ENCODE measurements around the gene KIF3A. TPM values are rescaled to one million over a fixed set of nuclear protein-coding genes. Genes with fewer than 3 reads are reported as not detected.

KIF3A gene
- total and polyA plus RNA-seq, 4 donors: 0.58 to 1.2 (median 0.86) TPM

- Histone ChIP-seq H3K9me3 (ENCODE audit: control insufficient read depth in 4 of 4, low read length in 3 of 4) (no peaks in the 10 kb centered on the region), H3K4me3 (ENCODE audit: low read depth in 1 of 3, low read length in 3 of 3) (no peak overlapping the region), H3K27me3 (ENCODE audit: control insufficient read depth in 4 of 4, insufficient read depth in 4 of 4, low read length in 3 of 4) (no peaks in the 10 kb centered on the region), H3K9ac (ENCODE audit: low read depth in 1 of 2, low read length in 2 of 2) (no peak overlapping the region), H3K27ac (ENCODE audit: low read depth in 1 of 2, low read length in 2 of 2) (no peak overlapping the region), H3K36me3 (ENCODE audit: control insufficient read depth in 4 of 4, insufficient read depth in 3 of 4, low read depth in 1 of 4, low read length in 3 of 4) (no peaks in the 10 kb centered on the region), H3K4me1 (ENCODE audit: control insufficient read depth in 4 of 4, insufficient read depth in 4 of 4, low read length in 3 of 4) (peaks cover 2 to 11% (median 7%) of the 10 kb centered on the region in 4 donors)
- WGBS: 73% methylated on average over 9 of the region's 9 CpGs
- no peak for DNase-seq (ENCODE audit: low spot score)
- TF ChIP-seq RXRA (IDR thresholded peaks at IDR 0.05): no peak
- no peak for TF ChIP-seq EGR1 (IDR thresholded peaks at IDR 0.05; ENCODE audit: low read depth in 2 of 2)
- no peak for TF ChIP-seq REST (IDR thresholded peaks at IDR 0.05)
- no peak for TF ChIP-seq FOXA2 (IDR thresholded peaks at IDR 0.05)
- no peak for TF ChIP-seq HNF4G (IDR thresholded peaks at IDR 0.05)
Measured at GRCh38 chr5:132737982-132738681, 786 bp upstream of the KIF3A start.

GRCh38 chr5:132734687-132735086, 2.7 kb downstream of the KIF3A start:
- Histone ChIP-seq H3K9me3 (ENCODE audit: control insufficient read depth in 4 of 4, low read length in 3 of 4) (no peaks in the 10 kb centered on the region), H3K27ac (ENCODE audit: low read depth in 1 of 2, low read length in 2 of 2) (no peak overlapping the region), H3K9ac (ENCODE audit: low read depth in 1 of 2, low read length in 2 of 2) (no peak overlapping the region), H3K36me3 (ENCODE audit: control insufficient read depth in 4 of 4, insufficient read depth in 3 of 4, low read depth in 1 of 4, low read length in 3 of 4) (no peaks in the 10 kb centered on the region), H3K27me3 (ENCODE audit: control insufficient read depth in 4 of 4, insufficient read depth in 4 of 4, low read length in 3 of 4) (no peaks in the 10 kb centered on the region), H3K4me1 (ENCODE audit: control insufficient read depth in 4 of 4, insufficient read depth in 4 of 4, low read length in 3 of 4) (peaks cover 2 to 11% (median 7%) of the 10 kb centered on the region in 4 donors), H3K4me3 (ENCODE audit: low read depth in 1 of 3, low read length in 3 of 3) (no peak overlapping the region)
- WGBS: 84% methylated on average over 2 of the region's 2 CpGs
- TF ChIP-seq YY1 (IDR thresholded peaks at IDR 0.05) (no peak), TAF1 (conservative IDR thresholded peaks at IDR 0.05) (no peak), ZBTB33 (IDR thresholded peaks at IDR 0.05) (no peak), MAX (IDR thresholded peaks at IDR 0.05) (no peak), EGR1 (IDR thresholded peaks at IDR 0.05; ENCODE audit: low read depth in 2 of 2) (no peak), CTCF (IDR thresholded peaks at IDR 0.05; ENCODE audit: low read depth, low read length, missing input control) (no peak), GABPA (IDR thresholded peaks at IDR 0.05 in 1 of 2, conservative IDR thresholded peaks at IDR 0.05 in 1 of 2) (no peak), FOXA2 (IDR thresholded peaks at IDR 0.05) (no peak)
- no peak for DNase-seq (ENCODE audit: low spot score)

All from liver (tissue), 9 donors.